Measurements from ENCODE around the gene CTXN1. TPM values are rescaled to one million over a fixed set of nuclear protein-coding genes. Genes with fewer than 3 reads are reported as not detected.

The CTXN1 gene
- total RNA-seq, 1 experiment from 2014 or later = 1.0 TPM

DNA sequence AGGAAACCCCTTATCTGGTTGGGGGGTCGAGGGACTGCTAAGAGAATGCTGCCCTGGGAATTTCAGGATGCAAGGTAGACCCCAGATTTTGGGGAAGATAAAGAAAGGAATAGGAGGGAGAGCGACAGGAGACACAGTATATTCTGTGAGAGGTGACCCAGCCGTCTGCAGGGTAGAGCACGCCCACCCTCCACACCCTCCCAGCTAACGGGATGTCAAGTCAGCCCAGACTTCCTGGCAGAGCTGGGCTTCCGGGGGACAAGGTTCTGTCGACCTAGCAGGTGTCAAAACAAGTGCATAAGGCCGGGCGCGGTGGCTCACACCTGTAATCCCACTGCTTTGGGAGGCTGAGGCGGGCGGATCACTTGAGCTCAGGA, 51.0 kb downstream of the CTXN1 start:
- no peak overlapping the region for H3K4me3 ChIP-seq
- H3K4me1 ChIP-seq = peaks cover 11% of the 10 kb centered on the region; the same call in 1 of the 2 replicates
- H3K36me3 ChIP-seq = no peaks in the 10 kb centered on the region
- H3K27me3 ChIP-seq = peaks cover 4% of the 10 kb centered on the region
- H3K27ac ChIP-seq = no peak overlapping the region
- H3K9me3 ChIP-seq (replicated peaks) = no peaks in the 10 kb centered on the region
- DNase-seq = no peak

Other genes starting within 250 kb of the CTXN1 start
- not detected in 2 replicates for gene MCEMP1, start 249.0 kb downstream of the CTXN1 start, total RNA-seq (2014; rRNA removed; shearing (Covaris generic))
- 18.5 and 25.1 TPM in 2 replicates for gene TRAPPC5, start 245.3 kb downstream of the CTXN1 start, total RNA-seq (2014; rRNA removed; shearing (Covaris generic))
- gene FCER2, start 224.0 kb downstream of the CTXN1 start, total RNA-seq (2014; rRNA removed; shearing (Covaris generic)) = not detected in 2 replicates
- gene CLEC4G, start 194.0 kb downstream of the CTXN1 start, total RNA-seq (2014; rRNA removed; shearing (Covaris generic)) = not detected in 2 replicates
- not detected in 2 replicates for gene CD209, start 178.6 kb downstream of the CTXN1 start, total RNA-seq (2014; rRNA removed; shearing (Covaris generic))
- not detected in 2 replicates for gene CLEC4M, start 162.9 kb downstream of the CTXN1 start, total RNA-seq (2014; rRNA removed; shearing (Covaris generic))
- 5.5 and 6.0 TPM in 2 replicates for gene EVI5L, start 95.9 kb downstream of the CTXN1 start, total RNA-seq (2014; rRNA removed; shearing (Covaris generic))
- not detected in 2 replicates for gene PRR36, start 51.7 kb downstream of the CTXN1 start, total RNA-seq (2014; rRNA removed; shearing (Covaris generic))
- gene LRRC8E, start 37.6 kb downstream of the CTXN1 start, total RNA-seq (2014; rRNA removed; shearing (Covaris generic)) = 0.04 and 0.15 TPM in 2 replicates
- gene MAP2K7, start 22.3 kb downstream of the CTXN1 start, total RNA-seq (2014; rRNA removed; shearing (Covaris generic)) = 12.9 and 13.6 TPM in 2 replicates
- not detected in 2 replicates for gene TGFBR3L, start 11.3 kb downstream of the CTXN1 start, total RNA-seq (2014; rRNA removed; shearing (Covaris generic))
- gene SNAPC2, start 5.8 kb downstream of the CTXN1 start, total RNA-seq (2014; rRNA removed; shearing (Covaris generic)) = 15.8 and 17.4 TPM in 2 replicates
- gene TIMM44, start 17.5 kb upstream of the CTXN1 start, total RNA-seq (2014; rRNA removed; shearing (Covaris generic)) = 49.5 and 55.2 TPM in 2 replicates
- 79.4 and 79.6 TPM in 2 replicates for gene ELAVL1, start 79.5 kb upstream of the CTXN1 start, total RNA-seq (2014; rRNA removed; shearing (Covaris generic))
- not detected in 2 replicates for gene CCL25, start 126.6 kb upstream of the CTXN1 start, total RNA-seq (2014; rRNA removed; shearing (Covaris generic))
- gene FBN3, start 223.5 kb upstream of the CTXN1 start, total RNA-seq (2014; rRNA removed; shearing (Covaris generic)) = 0.02 TPM in 1 of 2 replicates, not detected in the other